NCI-H1048 (cell line): ENCODE results near the gene CTBS.
"Not testable (repeated sequence)": the region's sequence is repeated elsewhere in the genome, so short reads cannot be mapped to it uniquely, and the experiment has no call there.

Experiments
- DNase-seq: peaks from one replicate; lab custom pipeline; 2025; lab: John Stamatoyannopoulos, UW

CTBS gene

GRCh38 chr1:84573967-84574842 is at the start of gene CTBS:
Gene CTBS, minus strand, starts transcription at chr1:84574440. Its CDS starts 25 bp downstream, at chr1:84574415.
- DNase-seq, result peak; percentile 76

- DNase-seq, result no peak
These were observed 47.3 kb upstream of the CTBS start for GRCh38 chr1:84621553-84621952.

- no peak for DNase-seq
These were observed 46.6 kb upstream of the CTBS start for GRCh38 chr1:84620720-84621313.

GRCh38 chr1:84619383-84620102 is 45.3 kb upstream of the CTBS start:
- DNase-seq, result no peak

- DNase-seq, result no peak
These were observed 43.1 kb upstream of the CTBS start for GRCh38 chr1:84617349-84617748.

GRCh38 chr1:84615790-84616189 is 41.5 kb upstream of the CTBS start:
- no peak for DNase-seq

GRCh38 chr1:84613887-84614286 is 39.6 kb upstream of the CTBS start:
- DNase-seq, result no peak

- no peak for DNase-seq
These were observed 38.8 kb upstream of the CTBS start for GRCh38 chr1:84613026-84613425.

- no peak for DNase-seq
These were observed 37.6 kb upstream of the CTBS start for GRCh38 chr1:84611796-84612195.

- no peak for DNase-seq
These were observed 36.9 kb upstream of the CTBS start for GRCh38 chr1:84611091-84611490.

GRCh38 chr1:84606977-84607376 is 32.7 kb upstream of the CTBS start:
- DNase-seq, result no peak

GRCh38 chr1:84605157-84605556 is 30.9 kb upstream of the CTBS start:
- DNase-seq, result no peak

GRCh38 chr1:84603941-84604830 is 29.9 kb upstream of the CTBS start:
- DNase-seq, result no peak

GRCh38 chr1:84603223-84603622 is 29.0 kb upstream of the CTBS start:
- DNase-seq, result no peak

- no peak for DNase-seq
These were observed 26.6 kb upstream of the CTBS start for GRCh38 chr1:84600796-84601195.

GRCh38 chr1:84598846-84599741 is 24.9 kb upstream of the CTBS start:
- DNase-seq, result no peak

GRCh38 chr1:84598418-84598817 is 24.2 kb upstream of the CTBS start:
- DNase-seq, result no peak

- no peak for DNase-seq
These were observed 22.8 kb upstream of the CTBS start for GRCh38 chr1:84597011-84597410.

- not testable (repeated sequence) for DNase-seq
These were observed 20.7 kb upstream of the CTBS start for GRCh38 chr1:84594959-84595358.

- no peak for DNase-seq
These were observed 12.9 kb upstream of the CTBS start for GRCh38 chr1:84587099-84587498.

GRCh38 chr1:84585803-84586202 is 11.6 kb upstream of the CTBS start:
- no peak for DNase-seq
